ENCODE results near the gene KATNBL1.

GRCh38 chr15:34106423-34106822 is 103.5 kb downstream of the KATNBL1 start:
- TF ChIP-seq CTCF (conservative IDR thresholded peaks at IDR 0.05) (no peak), ZFX (IDR thresholded peaks at IDR 0.05) (no peak)

Data from C4-2B (cell line).